HG03575 (cell line): Measurements from ENCODE around the gene DCHS1.

ENCODE experiments used
- ATAC-seq: cut with Tn5 transposase; IDR thresholded peaks from one replicate; pipeline ENCODE4 v1.9.1; 2021; ENCODE audit not compliant: unreplicated experiment, insufficient number of reproducible peaks, low FRiP score; ENCODE audit errors: extremely low read depth

DCHS1 gene

DNA sequence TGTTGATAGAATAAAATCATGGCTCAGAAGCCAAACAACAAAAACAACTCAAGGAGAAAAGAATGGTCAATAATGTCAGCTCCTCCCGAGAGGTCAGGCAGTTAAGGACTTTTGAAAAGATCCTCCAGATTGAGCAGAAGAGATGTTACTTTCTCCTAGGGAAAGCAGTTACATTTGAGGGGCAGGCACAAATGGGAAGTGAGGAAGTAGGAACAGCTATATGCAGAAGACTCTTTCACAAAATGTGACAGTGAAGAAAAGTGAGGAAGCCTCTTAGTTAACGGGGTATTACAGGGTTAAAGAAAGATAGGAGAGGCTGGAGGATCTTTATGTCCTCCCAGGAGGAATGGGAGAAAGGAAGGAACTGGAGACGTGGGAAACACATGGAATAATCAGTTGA lies 3.4 kb downstream of the DCHS1 start:
- no peak for ATAC-seq

DNA sequence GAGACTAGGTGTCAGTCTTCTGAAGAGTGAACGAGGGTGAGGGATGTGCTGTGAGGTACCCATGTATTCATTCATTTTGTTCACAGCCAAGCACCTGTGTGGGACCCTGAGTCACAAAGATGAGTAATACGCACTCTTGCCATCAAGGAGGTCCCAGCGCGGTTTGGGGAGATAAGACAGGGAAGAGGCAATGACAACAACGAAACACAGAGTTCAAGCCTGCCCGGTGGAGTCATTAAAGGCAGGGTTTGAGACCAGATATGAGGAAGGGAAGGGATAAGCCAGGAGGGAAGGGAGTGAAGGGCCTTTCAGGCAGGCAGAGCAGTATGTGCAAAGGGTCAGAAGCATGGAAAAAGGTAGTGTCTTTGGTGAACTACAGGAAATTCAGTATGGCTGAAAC lies 4.6 kb downstream of the DCHS1 start:
- no peak for ATAC-seq

DNA sequence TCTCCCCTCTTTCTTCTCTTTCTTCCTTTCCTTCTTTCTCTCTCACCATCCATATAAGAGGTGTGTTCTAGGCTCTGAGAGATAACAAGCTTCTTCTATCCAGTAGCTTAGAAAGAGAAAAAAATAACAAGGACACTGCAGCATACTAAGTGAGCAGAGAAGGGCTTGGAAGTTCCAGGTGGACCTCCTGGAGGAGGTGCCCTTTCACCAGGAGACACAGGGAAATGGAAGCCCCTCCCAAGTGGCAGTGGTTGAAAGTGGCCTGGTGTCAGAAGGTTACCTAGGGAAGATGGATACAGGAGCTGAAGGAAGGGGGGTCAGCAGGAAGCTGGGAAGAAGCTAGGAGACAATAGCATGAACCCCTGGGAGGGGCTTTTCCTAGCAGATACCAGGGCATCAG lies 5.5 kb downstream of the DCHS1 start:
- ATAC-seq, result no peak

DNA sequence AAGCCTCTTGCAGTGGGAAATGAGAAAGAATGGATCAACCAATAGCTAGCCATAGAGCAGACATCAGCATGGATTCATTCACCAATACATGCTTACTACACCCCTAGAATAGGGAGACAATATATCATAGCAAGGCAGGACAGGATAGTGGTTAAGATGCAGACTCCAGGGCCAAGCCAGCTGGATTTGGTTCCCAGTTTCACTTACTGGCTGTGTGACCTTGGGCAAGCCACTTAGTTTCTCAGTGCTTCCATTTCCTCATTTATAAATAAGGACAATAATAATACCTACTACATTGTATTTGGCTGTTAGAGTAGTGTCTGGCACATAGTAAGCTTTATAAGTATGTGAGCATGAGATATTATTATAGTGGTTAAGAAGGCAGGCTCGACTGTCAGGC lies 7.1 kb downstream of the DCHS1 start:
- no peak for ATAC-seq

DNA sequence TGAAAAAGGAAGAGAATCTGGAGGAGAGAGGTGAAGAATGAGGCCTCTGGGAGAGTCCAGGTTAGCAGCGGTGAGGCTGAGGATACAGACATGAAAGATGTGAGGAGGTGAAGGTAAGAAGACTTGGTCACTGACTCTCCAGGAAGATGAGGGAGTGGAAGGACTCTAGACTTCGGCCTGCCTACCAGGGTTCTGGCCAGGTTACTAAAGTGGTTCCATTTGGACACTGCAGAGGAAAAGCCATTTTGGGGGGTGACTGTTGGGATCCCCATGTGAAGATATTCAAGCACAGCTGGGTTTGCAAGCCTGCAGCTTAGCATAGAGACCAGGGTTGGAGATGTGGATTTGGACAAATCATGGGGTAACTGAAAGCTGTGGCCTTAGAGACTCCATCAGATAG lies 7.8 kb downstream of the DCHS1 start:
- ATAC-seq, result no peak

DNA sequence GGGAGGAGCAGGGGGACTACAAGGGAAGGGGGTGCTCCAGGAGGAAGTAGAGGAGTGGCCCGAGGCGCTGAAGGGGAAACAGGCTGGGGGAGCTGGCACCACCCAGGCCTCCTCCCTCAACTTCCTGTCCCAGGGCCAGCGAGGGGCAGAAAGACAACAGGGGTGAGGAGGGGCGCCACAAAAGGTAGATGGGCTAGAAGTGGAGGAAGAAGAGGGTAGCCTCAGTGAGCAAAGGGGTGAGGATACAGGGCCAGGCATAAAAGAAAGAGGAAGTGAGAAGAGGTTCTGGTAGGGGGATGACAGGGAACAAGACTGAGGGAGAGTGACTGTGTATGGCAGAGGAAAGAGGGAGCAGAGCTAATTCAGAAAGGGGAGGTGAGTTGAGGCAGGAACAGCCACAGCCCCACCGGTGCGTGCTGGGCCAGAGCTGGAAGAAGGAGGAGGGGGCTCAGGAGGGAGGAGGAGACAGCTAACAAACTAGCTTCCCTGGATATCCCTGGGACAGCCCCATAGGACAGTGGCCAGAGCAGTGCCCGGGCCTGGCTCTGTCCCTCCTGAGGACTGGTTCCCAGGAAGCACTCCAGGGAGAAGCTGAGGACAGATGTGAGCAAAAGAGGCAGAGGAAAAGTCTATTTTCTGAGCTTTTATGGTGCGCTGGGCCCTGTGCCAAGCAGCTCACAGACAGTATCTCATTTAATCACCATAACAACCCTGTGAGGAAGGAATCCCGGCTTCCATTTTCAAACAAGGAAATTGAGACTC lies 8.5 kb downstream of the DCHS1 start:
- peak; percentile 75 for ATAC-seq

DNA sequence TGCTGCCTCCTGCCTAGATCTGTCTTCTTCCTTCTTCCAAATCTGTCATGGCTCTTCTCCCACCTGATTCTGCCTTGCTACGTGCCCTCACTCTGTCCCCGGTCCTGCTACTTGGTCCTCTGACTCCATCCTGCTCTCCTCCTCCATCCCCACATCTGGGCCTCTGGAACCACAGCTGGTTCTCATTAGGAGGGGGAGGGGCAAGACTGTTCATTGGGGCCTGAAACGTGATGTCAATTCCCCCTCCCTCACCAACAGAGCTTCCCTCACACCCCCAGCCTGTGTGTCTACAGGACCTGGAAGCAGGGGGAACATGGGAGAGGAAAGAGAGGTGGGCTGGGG lies 9.1 kb downstream of the DCHS1 start:
- no peak for ATAC-seq

DNA sequence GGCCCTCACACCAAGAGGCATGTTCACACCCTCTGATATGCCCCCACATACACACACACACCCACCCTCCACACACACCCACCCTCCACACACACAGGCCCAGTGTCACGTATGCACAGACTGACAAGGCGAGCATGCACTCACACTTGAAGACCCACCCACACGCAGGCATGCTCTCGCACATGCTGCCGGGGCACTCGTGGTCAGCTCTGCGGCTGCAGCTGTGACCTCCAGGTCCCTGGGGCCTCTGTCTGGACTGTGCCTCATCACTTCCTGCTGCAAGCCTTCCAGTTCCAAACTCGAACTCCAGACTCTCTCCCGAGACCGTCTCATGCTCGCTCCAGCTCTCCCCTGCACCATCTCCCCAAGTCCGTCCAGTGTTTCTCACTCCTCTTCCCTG lies 9.5 kb downstream of the DCHS1 start:
- ATAC-seq, result no peak

DNA sequence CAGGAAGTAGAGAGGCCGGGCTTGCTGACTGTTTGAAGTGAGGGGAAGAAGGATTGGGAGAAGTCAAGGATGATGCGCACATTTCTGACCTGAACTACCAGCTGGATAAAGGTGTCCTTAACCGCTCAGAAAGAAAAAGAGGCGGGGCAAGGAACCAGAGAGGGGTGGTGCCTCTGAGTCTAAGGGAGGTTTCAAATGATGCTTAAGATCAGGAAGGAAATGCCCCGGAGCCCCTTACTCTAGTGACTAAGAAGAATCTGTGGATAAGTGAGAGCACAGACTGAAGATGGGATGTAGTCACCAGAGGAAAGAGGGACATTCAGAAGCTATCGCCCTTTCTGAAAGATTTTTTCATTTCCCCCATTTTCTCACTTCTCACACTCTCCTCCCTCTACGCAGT lies 12.7 kb downstream of the DCHS1 start:
- ATAC-seq, result no peak

DNA sequence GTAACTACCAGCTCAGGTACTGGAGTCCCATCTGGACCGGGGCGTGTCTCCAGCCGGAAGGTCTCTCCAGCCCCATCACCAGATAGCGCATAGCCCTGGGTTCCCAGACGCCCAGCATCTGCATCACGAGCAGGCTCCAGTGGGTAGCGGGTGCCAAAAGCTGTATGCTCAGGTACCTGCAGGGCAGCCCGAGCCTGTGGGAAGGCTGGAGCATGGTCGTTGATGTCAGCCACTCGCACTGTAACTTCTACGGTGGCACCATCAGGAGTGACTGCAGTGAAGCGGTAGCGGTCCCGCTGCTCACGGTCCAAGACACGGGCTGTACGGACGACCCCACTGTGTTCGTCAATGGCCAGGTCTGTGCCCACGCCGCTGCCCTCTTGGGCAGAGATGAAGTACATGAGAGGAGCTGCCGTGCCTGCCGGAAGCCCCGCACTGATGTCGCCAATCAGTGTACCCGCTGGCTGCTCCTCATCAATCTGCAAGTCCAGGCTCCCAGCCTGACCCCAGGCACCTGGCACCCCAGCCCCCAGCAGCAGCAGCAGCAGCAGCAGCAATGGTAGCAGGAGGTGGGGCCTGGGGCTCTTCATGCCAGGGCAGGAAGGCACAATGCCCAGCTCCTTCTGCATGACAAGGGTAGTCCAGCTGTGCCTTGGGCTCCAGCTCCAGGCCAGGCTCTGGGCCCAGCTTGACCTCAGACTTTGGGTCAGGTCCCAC lies 14.5 kb downstream of the DCHS1 start:
- ATAC-seq, result no peak

DNA sequence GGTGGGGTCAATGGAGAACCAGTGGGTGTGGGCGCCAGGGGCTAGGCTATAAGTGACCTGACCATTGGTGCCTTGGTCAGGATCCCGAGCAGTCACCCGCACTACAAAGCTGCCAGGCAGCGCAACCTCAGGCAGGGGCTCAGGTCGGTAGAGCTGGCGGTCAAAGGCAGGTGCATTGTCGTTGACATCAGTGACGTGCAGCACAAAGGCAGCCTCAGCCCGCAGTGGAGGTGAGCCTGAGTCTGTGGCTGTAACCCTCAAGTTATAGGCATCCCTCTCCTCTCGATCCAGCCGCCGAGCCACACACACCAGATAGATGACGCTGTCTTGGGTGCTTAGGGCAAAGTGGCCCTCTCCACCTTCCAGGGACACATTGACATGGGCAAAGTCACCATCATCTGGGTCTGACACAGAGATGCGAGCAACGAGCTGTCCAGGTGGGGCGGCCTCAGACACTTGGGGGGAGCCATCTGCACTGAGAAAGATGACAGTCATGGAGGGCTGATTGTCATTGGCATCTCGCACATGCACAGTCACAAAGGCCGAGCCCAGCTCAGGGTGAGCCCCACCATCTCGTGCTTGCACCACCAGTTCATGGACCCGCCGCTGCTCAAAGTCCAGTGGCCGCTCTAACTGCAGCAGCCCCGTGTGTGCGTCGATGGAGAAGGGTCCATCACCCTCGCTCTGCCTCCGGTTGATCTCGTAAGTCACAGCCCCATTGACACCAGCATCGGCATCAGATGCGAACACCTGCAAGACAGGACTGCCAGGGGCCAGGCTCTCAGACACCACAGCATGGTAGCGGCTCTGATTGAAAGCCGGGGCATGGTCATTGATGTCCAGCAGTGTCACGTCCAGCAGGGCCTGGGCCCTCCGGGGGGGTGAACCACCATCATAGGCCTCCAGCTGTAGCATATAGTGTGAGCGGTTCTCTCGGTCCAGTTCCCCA lies 15.3 kb downstream of the DCHS1 start:
- no peak for ATAC-seq

DNA sequence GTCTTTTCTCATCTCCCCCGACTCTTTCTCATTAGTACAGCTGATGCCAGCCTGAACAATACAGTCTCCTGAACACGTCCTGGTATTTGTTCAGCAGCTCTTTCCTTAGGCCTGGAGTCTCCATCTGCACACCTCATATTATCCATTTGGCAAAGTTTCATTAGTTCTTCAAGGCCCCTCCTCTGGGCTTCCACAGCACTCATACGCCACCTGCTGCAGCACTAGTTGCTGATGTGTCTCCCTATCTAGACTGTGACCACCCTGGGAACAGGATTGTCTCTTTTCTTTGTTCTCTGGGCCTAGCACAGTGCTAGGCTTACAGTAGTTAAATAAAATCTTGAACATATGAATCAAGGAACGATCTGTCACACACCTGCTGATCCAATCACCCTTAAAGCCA lies 17.2 kb downstream of the DCHS1 start:
- no peak for ATAC-seq

DNA sequence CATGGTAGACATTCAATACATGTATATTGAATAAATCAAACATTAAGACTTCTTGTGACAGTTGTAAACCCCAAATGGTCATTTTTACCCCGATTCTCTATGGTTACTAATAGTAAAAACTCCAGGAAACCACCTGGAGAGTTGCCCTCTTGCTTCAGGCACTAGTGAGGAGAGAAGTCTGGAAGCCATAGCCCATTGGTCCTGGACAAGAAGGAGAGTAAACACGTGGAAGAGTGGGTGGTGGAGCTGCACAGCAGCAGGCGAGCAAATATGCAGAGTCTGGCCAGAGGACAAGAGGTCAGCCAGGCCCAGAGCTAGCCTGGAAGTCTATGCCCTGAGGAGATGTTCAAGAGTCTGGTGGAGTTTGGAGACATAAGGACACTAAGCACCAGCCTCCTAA lies 17.7 kb downstream of the DCHS1 start:
- ATAC-seq, result no peak

DNA sequence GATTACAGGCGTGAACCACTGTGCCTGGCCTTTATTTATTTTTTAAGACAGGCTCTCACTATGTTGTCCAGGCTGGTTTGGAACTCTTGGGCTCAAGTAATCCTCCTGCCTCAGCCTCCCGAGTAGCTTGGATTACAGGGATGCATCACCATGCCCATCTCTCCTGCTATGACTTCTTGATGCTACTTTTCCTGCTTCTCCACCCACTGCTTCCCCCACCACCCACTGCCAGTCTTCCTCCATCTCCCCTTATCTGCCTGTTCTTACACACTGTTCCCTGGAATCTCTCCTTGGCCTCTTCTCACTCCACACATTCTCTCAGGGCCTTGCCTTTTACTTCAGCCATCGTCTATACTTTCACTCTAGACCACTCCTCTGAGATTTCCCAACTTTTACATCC lies 19.1 kb downstream of the DCHS1 start:
- no peak for ATAC-seq

DNA sequence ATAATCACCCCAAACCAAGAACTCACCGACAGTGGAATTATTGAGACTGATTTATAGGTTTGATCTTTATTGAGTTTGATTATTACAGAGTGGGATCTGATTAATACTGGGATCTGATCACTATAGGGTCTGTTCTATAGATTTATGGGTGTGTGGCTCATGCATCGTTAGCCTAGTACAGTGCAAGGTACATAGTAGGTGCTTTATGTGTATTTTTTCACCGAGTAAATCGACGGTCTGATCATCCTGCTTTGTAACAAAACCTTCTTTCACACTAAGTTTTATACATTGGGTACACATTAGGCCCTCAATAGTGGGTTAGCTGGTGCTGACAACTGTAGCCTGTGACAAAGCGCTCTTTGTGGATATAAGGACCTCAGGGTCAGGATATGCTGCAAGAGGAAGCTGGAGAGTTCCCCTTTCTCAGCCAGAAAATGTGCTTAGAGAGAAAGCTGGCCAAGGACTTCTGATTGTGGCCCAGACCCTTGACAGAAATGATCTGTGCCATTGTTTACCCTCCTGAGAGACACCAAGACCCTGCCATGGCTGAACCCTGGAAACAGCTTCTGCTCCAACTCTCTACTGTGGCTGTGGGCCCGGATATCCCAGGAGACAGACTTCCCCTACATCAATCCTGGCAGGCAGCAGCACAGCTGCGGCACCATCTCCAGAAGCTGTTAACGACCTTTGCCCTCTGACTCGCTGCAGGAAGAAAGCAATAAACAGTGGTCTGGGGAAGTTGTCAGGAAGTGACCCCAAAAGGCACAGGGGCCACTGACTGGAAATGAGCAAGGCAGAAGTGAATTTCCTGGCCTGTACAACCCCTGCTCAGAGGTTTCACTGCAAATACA lies 20.3 kb downstream of the DCHS1 start:
- ATAC-seq, result no peak

DNA sequence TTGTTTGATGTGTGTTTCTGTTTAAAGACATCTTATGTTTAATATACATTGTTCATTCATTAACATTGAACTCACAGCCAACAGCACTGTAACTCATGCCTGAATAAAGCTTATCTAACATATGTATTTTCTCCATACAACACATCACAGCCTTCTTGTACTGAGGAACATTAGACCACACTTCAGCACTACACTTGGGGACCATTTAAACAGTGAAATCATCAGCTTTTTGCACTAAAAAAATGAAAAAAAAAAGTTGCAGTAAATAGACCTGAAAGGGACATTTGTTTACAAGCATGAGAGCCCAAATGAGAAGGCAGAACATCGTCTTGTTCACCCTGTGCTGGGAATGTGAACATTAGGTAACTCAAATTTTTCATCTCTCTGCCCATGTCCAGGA lies 21.1 kb downstream of the DCHS1 start:
- no peak for ATAC-seq

DNA sequence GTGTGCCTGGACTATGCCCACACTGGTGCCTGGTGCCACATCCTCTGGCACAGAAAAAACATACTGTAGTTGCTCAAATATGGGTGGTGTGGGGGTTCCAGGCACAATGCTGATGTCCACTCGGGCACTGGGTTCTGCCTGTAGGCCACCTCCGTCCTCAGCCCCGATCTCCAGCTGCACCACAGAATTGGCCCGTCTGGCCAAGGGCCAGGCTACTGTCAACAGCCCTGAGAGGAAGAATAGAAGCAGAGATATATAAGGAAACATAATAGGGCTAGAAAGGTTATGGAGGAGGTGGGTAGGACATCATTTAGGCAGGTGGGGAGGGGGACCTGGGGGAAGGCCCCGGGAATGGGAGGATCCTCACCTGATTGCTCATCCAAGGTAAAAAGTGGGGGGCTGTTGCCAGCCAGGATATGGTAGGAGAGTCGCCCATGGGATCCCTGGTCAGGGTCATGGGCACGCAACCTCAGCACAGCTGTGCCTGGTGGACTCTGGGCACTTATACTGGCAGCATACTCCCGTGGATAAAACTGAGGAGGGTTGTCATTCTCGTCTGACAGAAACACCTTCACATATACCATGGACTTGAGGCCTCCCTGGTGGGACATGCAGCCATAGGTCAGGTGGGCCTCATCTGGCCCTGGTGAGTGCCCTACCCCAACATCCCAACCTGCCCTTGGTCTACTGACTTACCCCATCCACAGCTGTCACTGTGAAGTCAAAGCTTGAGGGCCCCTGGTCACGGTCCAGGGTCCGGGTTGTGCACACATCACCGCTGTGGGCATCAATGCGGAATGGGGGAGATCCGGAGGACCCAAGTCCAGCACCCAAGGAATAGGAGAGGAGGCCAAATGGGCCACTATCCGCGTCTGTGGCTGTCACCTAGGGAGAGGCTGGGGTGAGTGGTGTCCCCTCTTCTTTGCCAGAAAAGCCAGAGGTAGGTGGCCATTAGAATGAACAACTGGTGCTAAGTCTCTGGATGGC lies 21.9 kb downstream of the DCHS1 start:
- ATAC-seq, result no peak
